Spleen (tissue), 7 donors: ENCODE data around the gene NDRG3.

Source experiments
- CTCF ChIP-seq, 11 experiments: fragments of 200-600 bp in 7 of 11; fragments of 450-650 bp in 4 of 11; sonication (generic) in 4 of 11; IDR thresholded peaks in 8 of 11; conservative IDR thresholded peaks in 3 of 11; 1 replicate in 7 of 11; 2 replicates in 4 of 11; pipeline versions ENCODE4 v1.4.0 to v1.8.0; 2016 to 2021; ENCODE audit warnings: antibody characterized with exemption in 11 of 11, inconsistent platforms in 4 of 11, mild to moderate bottlenecking in 1 of 11
- POLR2A ChIP-seq, 3 donors: fragments of 450-650 bp; IDR thresholded peaks; one replicate each; pipeline ENCODE4 v1.5.1; 2017; ENCODE audit warnings: antibody characterized with exemption in 3 of 3, mild to moderate bottlenecking in 1 of 3
- POLR2AphosphoS5 ChIP-seq, 3 donors: sonication (generic); formaldehyde crosslinking; IDR thresholded peaks; one replicate each; pipeline ENCODE4 v1.5.1; 2017; ENCODE audit warnings: antibody characterized with exemption in 3 of 3
- donor health status: DM: no; HTN: no; CAD: no; lungs with moderate emphysema.
- donor health status: DM: no; HTN: no; CAD: no.
- donor health status: DM: no; HTN: no; CAD: no.

- no peak for TF ChIP-seq CTCF (IDR thresholded peaks at IDR 0.05 in 8 of 11, conservative IDR thresholded peaks at IDR 0.05 in 3 of 11)
- TF ChIP-seq POLR2A (IDR thresholded peaks at IDR 0.05), result no peak
- TF ChIP-seq POLR2AphosphoS5 (IDR thresholded peaks at IDR 0.05), result no peak
These were observed 14.8 kb upstream of the NDRG3 start for GRCh38 chr20:36760647-36761046.
